ENCODE results near the gene PIK3AP1. TPM values are rescaled to one million over a fixed set of nuclear protein-coding genes. Genes with fewer than 3 reads are reported as not detected.

PIK3AP1 gene
- total RNA-seq, 1 experiment from 2014 or later, result 4.3 TPM

GRCh38 chr10:96661632-96662031 is 58.7 kb downstream of the PIK3AP1 start:
- no peak overlapping the region for H3K4me3 Mint-ChIP-seq
- H3K4me1 Mint-ChIP-seq, result peaks cover 5% of the 10 kb centered on the region; the same call in 1 of the 2 replicates
- TF ChIP-seq ZNF396 (CRISPR knock-in tag; IDR thresholded peaks at IDR 0.05; ENCODE audit: borderline replicate concordance) (no peak), OVOL2 (CRISPR knock-in tag; IDR thresholded peaks at IDR 0.05; ENCODE audit: borderline replicate concordance) (no peak), CDX4 (CRISPR knock-in tag; IDR thresholded peaks at IDR 0.05; ENCODE audit: borderline replicate concordance) (no peak), ATF1 (CRISPR knock-in tag; IDR thresholded peaks at IDR 0.05) (no peak), IRF1 (CRISPR knock-in tag; IDR thresholded peaks at IDR 0.05) (no peak), ZNF263 (CRISPR knock-in tag; IDR thresholded peaks at IDR 0.05; ENCODE audit: low read depth) (no peak), ESRRA (CRISPR knock-in tag; IDR thresholded peaks at IDR 0.05; ENCODE audit: borderline replicate concordance) (no peak), USF1 (CRISPR knock-in tag; IDR thresholded peaks at IDR 0.05) (no peak), TCF7 (CRISPR knock-in tag; IDR thresholded peaks at IDR 0.05; ENCODE audit: low read depth) (no peak), SP1 (CRISPR knock-in tag; conservative IDR thresholded peaks at IDR 0.05) (no peak), CTCF (IDR thresholded peaks at IDR 0.05) (no peak), MXD4 (CRISPR knock-in tag; IDR thresholded peaks at IDR 0.05; ENCODE audit: borderline replicate concordance) (no peak), E2F4 (CRISPR knock-in tag; IDR thresholded peaks at IDR 0.05; ENCODE audit: borderline replicate concordance, low read depth) (no peak)
- H3K27ac Mint-ChIP-seq, result no peak overlapping the region
- no peaks in the 10 kb centered on the region for H3K9me3 Mint-ChIP-seq
- ATAC-seq (no peak), DNase-seq (ENCODE audit: low spot score) (no peak)
- no peaks in the 10 kb centered on the region for H3K36me3 Mint-ChIP-seq
- POLR2A ChIA-PET, result no interaction called here
- CTCF ChIA-PET, result no interaction called here
- H3K27me3 Mint-ChIP-seq (ENCODE audit: low read depth), result no peaks in the 10 kb centered on the region

DNA sequence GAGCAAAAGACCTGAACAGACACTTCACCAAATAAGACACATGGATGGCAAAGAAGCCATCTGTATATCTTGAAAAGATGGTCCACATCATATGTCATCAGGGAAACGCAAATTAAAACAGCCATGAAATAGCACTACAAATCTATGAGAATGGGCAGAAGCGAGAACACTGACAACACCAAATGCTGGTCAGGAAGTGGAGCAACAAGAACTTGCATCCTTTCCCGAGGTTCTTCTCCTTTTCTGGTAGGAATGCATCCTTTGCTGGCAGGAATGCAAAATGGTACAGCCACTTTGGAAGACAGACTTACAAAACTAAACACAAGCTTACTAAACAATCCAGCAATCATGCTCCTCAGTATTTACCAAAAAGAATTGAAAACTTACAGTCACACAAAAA is 60.0 kb downstream of the PIK3AP1 start:
- no peak for TF ChIP-seq ZNF263 (CRISPR knock-in tag; IDR thresholded peaks at IDR 0.05; ENCODE audit: low read depth)
- TF ChIP-seq, protein P1, sequence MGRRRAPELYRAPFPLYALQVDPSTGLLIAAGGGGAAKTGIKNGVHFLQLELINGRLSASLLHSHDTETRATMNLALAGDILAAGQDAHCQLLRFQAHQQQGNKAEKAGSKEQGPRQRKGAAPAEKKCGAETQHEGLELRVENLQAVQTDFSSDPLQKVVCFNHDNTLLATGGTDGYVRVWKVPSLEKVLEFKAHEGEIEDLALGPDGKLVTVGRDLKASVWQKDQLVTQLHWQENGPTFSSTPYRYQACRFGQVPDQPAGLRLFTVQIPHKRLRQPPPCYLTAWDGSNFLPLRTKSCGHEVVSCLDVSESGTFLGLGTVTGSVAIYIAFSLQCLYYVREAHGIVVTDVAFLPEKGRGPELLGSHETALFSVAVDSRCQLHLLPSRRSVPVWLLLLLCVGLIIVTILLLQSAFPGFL (CRISPR knock-in tag; IDR thresholded peaks at IDR 0.05; ENCODE audit: borderline replicate concordance), result no peak
- no peak for TF ChIP-seq MAX (CRISPR knock-in tag; IDR thresholded peaks at IDR 0.05)
- no peak for TF ChIP-seq ZNF232 (CRISPR knock-in tag; IDR thresholded peaks at IDR 0.05)
- TF ChIP-seq, protein P2, sequence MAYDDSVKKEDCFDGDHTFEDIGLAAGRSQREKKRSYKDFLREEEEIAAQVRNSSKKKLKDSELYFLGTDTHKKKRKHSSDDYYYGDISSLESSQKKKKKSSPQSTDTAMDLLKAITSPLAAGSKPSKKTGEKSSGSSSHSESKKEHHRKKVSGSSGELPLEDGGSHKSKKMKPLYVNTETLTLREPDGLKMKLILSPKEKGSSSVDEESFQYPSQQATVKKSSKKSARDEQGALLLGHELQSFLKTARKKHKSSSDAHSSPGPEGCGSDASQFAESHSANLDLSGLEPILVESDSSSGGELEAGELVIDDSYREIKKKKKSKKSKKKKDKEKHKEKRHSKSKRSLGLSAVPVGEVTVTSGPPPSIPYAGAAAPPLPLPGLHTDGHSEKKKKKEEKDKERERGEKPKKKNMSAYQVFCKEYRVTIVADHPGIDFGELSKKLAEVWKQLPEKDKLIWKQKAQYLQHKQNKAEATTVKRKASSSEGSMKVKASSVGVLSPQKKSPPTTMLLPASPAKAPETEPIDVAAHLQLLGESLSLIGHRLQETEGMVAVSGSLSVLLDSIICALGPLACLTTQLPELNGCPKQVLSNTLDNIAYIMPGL (CRISPR knock-in tag; IDR thresholded peaks at IDR 0.05), result no peak
- no peak for TF ChIP-seq JUN (CRISPR knock-in tag; IDR thresholded peaks at IDR 0.05)
- TF ChIP-seq ATF1 (CRISPR knock-in tag; IDR thresholded peaks at IDR 0.05), result no peak
- no peak for TF ChIP-seq TEAD1 (CRISPR knock-in tag; IDR thresholded peaks at IDR 0.05)
- TF ChIP-seq NFATC4 (CRISPR knock-in tag; IDR thresholded peaks at IDR 0.05), result no peak
- no peak for TF ChIP-seq ZNF423 (CRISPR knock-in tag; IDR thresholded peaks at IDR 0.05)
- Mint-ChIP-seq H3K36me3 (peaks cover 9% of the 10 kb centered on the region), H3K4me3 (no peak overlapping the region), H3K27me3 (ENCODE audit: low read depth) (no peaks in the 10 kb centered on the region), H3K27ac (no peak overlapping the region), H3K9me3 (peaks cover 6% of the 10 kb centered on the region), H3K4me1 (peaks cover 5% of the 10 kb centered on the region; the same call in 1 of the 2 replicates)
- no peak for ATAC-seq
- ChIA-PET CTCF (no interaction called here), POLR2A (no interaction called here)
- DNase-seq (ENCODE audit: low spot score), result no peak
